ENCODE data around the gene NCAM1. TPM values are rescaled to one million over a fixed set of nuclear protein-coding genes. Genes with fewer than 3 reads are reported as not detected.

Gene NCAM1

Small RNA genes within 50 kb of the gene (small RNA-seq; reads per million reads assigned to genes)
- not detected for gene RNU7-187P (ENCODE audit: insufficient read depth)

Measured in mesendoderm (in vitro differentiated cells).